ENCODE results near the gene VTI1A. TPM values are rescaled to one million over a fixed set of nuclear protein-coding genes. Genes with fewer than 3 reads are reported as not detected.

Gene VTI1A
- total RNA-seq, 4 donors from 2014 or later, result 27.0 to 61.3 (median 49.8) TPM

- H3K9me3 ChIP-seq, result peaks cover 0 to 11% (median 9%) of the 10 kb centered on the region in 3 donors
- intact Hi-C loops (cut with DNase I), result no loop called here
- DNase-seq, result no peak
- peaks cover 0 to 36% (median 0%) of the 10 kb centered on the region in 3 donors for H3K4me1 ChIP-seq
- H3K4me3 ChIP-seq, result no peak overlapping the region
- 47 to 58% methylated on average over 3 of the region's 3 CpGs for WGBS, 2 donors
- H3K27me3 ChIP-seq, result no peaks in the 10 kb centered on the region
- no peak for TF ChIP-seq POLR2A (IDR thresholded peaks at IDR 0.05)
- no peak for TF ChIP-seq CTCF (IDR thresholded peaks at IDR 0.05)
- H3K27ac ChIP-seq, result no peak overlapping the region
- H3K36me3 ChIP-seq, result no peaks in the 10 kb centered on the region
Measured at GRCh38 chr10:112851588-112852211, 404.7 kb downstream of the VTI1A start.

DNA sequence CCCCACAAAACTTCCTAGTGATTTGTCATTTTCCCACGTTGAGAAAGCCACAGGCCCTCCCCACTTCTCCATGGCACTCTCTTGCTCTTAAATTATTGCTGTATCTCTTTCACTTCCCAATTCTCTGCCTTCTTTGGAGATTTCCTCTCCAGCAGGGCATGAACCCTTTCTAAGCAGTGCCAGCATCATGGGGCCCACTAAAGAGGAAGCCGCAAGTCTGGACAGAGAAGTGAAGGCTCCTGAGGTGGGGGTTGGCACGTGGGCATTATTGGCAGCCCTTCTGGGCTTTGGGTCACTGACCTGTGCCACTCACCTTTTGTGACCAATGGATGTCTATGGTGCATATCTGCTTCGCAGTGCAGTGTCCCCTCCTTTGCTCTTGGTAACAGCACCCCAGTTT lies 405.3 kb downstream of the VTI1A start:
- peaks cover 0 to 7% (median 5%) of the 10 kb centered on the region in 3 donors for H3K9me3 ChIP-seq
- H3K4me1 ChIP-seq, result peaks cover 0 to 36% (median 0%) of the 10 kb centered on the region in 3 donors
- TF ChIP-seq CTCF (IDR thresholded peaks at IDR 0.05) (no peak), POLR2A (IDR thresholded peaks at IDR 0.05) (no peak)
- no peak overlapping the region for H3K4me3 ChIP-seq
- H3K36me3 ChIP-seq, result no peaks in the 10 kb centered on the region
- no peaks in the 10 kb centered on the region for H3K27me3 ChIP-seq
- intact Hi-C loops (cut with DNase I), result no loop called here
- no peak for DNase-seq
- H3K27ac ChIP-seq, result no peak overlapping the region
- 64 to 72% methylated on average over 3 to 4 of the region's 4 CpGs for WGBS, 2 donors

DNA sequence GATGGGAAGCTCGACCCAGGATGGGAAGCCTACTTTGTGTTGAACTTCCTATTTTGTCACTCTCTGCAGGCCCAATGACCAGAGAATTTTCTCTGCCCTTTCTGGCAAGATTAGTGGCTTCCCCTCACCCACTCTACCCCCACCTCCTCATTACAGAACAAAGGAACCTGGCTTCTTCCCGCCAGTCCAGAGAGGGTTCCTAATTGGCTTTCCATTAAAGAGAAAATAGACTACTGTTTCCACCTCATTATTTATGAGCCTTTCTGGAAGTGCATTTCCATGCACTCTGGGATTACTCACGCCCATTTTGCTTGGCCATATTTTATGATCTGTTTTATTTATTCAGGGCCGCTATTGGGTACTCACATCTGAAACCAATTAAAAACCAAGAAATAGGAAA lies 408.1 kb downstream of the VTI1A start:
- DNase-seq, result no peak
- H3K4me1 ChIP-seq, result peaks cover 0 to 22% (median 0%) of the 10 kb centered on the region in 3 donors
- H3K36me3 ChIP-seq, result no peaks in the 10 kb centered on the region
- H3K9me3 ChIP-seq, result no peaks in the 10 kb centered on the region
- H3K4me3 ChIP-seq, result no peak overlapping the region
- intact Hi-C loops (cut with DNase I), result no loop called here
- TF ChIP-seq CTCF (IDR thresholded peaks at IDR 0.05) (no peak), POLR2A (IDR thresholded peaks at IDR 0.05) (no peak)
- no peaks in the 10 kb centered on the region for H3K27me3 ChIP-seq
- no peak overlapping the region for H3K27ac ChIP-seq
- WGBS, 2 donors, result 86 to 94% methylated on average over 3 to 4 of the region's 4 CpGs

DNA sequence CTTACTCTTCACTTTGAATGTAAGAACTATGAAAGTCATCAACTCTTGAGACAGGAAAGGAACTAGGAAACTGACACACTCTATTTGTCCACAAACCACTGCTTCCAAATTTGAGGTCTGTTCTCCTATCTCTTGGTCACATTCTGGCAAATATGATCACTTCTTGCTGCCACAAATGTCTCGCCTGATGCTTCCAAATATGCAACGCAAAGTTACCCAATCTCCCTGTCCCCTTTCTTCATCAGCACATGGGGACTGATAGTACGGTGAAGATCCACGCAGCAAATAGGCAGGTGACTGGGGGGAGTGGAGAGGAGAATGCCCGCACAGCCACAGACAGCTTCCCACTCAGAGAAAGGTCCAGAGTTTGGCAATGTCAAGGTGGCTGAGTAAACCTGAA lies 410.5 kb downstream of the VTI1A start:
- no peaks in the 10 kb centered on the region for H3K9me3 ChIP-seq
- 86 to 90% methylated on average over 4 to 5 of the region's 5 CpGs for WGBS, 2 donors
- no peak overlapping the region for H3K4me3 ChIP-seq
- intact Hi-C loops (cut with DNase I), result no loop called here
- H3K27ac ChIP-seq, result no peak overlapping the region
- H3K27me3 ChIP-seq, result no peaks in the 10 kb centered on the region
- TF ChIP-seq POLR2A (IDR thresholded peaks at IDR 0.05), result no peak
- no peak for TF ChIP-seq CTCF (IDR thresholded peaks at IDR 0.05)
- H3K4me1 ChIP-seq, result no peaks in the 10 kb centered on the region
- no peaks in the 10 kb centered on the region for H3K36me3 ChIP-seq
- no peak for DNase-seq

DNA sequence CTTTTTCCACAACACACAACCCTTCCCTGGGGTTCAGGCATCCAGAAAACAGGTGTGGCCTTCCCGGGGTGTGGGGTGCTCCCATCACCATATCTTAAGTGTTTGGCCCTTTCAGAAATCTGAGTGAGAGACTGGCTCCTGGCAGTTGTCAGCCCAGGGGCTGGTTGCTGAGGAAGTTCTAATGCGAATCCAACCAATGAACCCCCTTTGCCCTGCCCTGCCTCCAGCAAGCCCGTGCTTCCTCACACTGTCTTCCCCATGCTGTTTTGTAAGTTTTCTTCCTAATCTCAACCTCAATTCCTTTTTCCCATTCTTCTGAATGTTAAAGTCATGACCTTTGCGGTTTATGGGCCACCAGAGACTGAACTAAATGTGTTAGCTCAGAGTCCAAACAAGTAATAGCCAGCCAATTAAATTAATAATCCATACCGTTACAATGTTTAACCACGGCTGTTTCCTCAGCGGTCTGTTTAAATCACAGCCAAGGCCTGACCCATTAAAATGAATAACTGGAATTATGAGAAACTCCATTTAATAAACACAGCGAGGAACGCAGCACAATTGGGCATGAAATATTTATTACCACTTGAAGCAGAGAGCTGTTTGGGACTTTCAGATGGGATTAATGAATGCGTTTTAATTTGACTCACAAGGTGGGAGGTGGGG lies 412.1 kb downstream of the VTI1A start:
- TF ChIP-seq POLR2A (IDR thresholded peaks at IDR 0.05), result no peak
- TF ChIP-seq CTCF (IDR thresholded peaks at IDR 0.05), result no peak
- WGBS, 2 donors, result 73 to 83% methylated on average over 8 to 10 of the region's 10 CpGs

More for the DNA sequence above, 412.1 kb downstream of the VTI1A start:
- Histone ChIP-seq H3K4me1 (no peaks in the 10 kb centered on the region), H3K27me3 (no peaks in the 10 kb centered on the region), H3K27ac (no peak overlapping the region), H3K36me3 (no peaks in the 10 kb centered on the region), H3K9me3 (peaks cover 0 to 6% (median 4%) of the 10 kb centered on the region in 3 donors), H3K4me3 (no peak overlapping the region)
- intact Hi-C loops (cut with DNase I), result no loop called here
- DNase-seq, result no peak

Measured in esophagus squamous epithelium (tissue), 5 donors.